ENCODE measurements around the gene ALK.

ALK gene

DNA sequence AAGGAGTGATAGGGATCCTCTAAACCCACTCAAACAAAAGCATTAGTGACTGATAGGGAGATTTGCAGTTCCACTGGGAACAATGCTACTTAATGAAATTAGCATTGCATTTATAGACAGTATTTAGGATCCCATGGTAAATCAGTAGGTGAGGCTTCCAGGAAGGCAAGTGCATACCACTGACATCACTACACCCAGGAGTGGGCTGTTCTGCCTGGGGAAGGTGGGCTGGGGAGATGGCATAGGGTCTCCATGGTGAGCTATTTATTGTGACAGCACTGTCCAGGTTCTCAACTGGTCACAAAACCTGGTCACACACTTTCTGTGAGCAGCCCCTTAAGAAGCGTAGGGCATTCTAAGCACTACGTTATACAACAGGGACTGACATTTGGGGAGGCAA, 262.2 kb downstream of the ALK start:
- H3K27ac ChIP-seq (ENCODE audit: extremely low read depth, low read depth, low read length), result no peak overlapping the region
- ChIA-PET CTCF (no interaction called here), POLR2A (no interaction called here)
- H3K9me3 ChIP-seq (ENCODE audit: control insufficient read depth, insufficient read depth, low read depth, low read length), result no peaks in the 10 kb centered on the region
- no peak overlapping the region for H3K4me3 ChIP-seq (ENCODE audit: low read depth, low read length)
- H3K4me1 ChIP-seq (ENCODE audit: control insufficient read depth, insufficient read depth, low read length), result no peaks in the 10 kb centered on the region
- TF ChIP-seq ZNF2 (tag by site-specific recombination; IDR thresholded peaks at IDR 0.05) (no peak), ZNF10 (tag by site-specific recombination; IDR thresholded peaks at IDR 0.05) (no peak), ZNF148 (tag by site-specific recombination; IDR thresholded peaks at IDR 0.05; ENCODE audit: borderline replicate concordance) (no peak), ZNF544 (tag by site-specific recombination; IDR thresholded peaks at IDR 0.05) (no peak)
- no peaks in the 10 kb centered on the region for H3K36me3 ChIP-seq (ENCODE audit: control insufficient read depth in 2 of 2, insufficient read depth in 1 of 2, low read length in 2 of 2)

GRCh38 chr2:29657674-29658073, 263.7 kb downstream of the ALK start:
- Histone ChIP-seq H3K4me3 (ENCODE audit: low read depth, low read length) (no peak overlapping the region), H3K9me3 (ENCODE audit: control insufficient read depth, insufficient read depth, low read depth, low read length) (no peaks in the 10 kb centered on the region), H3K27ac (ENCODE audit: extremely low read depth, low read depth, low read length) (no peak overlapping the region), H3K4me1 (ENCODE audit: control insufficient read depth, insufficient read depth, low read length) (no peaks in the 10 kb centered on the region), H3K36me3 (ENCODE audit: control insufficient read depth in 2 of 2, insufficient read depth in 1 of 2, low read length in 2 of 2) (no peaks in the 10 kb centered on the region)
- no peak for TF ChIP-seq ZNF155 (tag by site-specific recombination; IDR thresholded peaks at IDR 0.05)
- TF ChIP-seq ZBTB21 (tag by site-specific recombination; IDR thresholded peaks at IDR 0.05), result no peak
- TF ChIP-seq, protein P1, sequence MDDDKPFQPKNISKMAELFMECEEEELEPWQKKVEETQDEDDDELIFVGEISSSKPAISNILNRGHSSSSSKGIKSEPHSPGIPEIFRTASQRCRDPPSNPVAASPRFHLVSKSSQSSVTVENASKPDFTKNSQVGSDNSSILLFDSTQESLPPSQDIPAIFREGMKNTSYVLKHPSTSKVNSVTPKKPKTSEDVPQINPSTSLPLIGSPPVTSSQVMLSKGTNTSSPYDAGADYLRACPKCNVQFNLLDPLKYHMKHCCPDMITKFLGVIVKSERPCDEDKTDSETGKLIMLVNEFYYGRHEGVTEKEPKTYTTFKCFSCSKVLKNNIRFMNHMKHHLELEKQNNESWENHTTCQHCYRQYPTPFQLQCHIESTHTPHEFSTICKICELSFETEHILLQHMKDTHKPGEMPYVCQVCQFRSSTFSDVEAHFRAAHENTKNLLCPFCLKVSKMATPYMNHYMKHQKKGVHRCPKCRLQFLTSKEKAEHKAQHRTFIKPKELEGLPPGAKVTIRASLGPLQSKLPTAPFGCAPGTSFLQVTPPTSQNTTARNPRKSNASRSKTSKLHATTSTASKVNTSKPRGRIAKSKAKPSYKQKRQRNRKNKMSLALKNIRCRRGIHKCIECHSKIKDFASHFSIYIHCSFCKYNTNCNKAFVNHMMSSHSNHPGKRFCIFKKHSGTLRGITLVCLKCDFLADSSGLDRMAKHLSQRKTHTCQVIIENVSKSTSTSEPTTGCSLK (tag by site-specific recombination; IDR thresholded peaks at IDR 0.05), result no peak
- no peak for TF ChIP-seq ZNF791 (tag by site-specific recombination; IDR thresholded peaks at IDR 0.05)
- TF ChIP-seq SCRT2 (tag by site-specific recombination; IDR thresholded peaks at IDR 0.05), result no peak
- no peak for TF ChIP-seq GFI1B (tag by site-specific recombination; IDR thresholded peaks at IDR 0.05)
- TF ChIP-seq ZBTB17 (tag by site-specific recombination; IDR thresholded peaks at IDR 0.05), result no peak
- no peak for TF ChIP-seq ZNF510 (tag by site-specific recombination; IDR thresholded peaks at IDR 0.05; ENCODE audit: insufficient replicate concordance)
- no peak for TF ChIP-seq ZNF248 (tag by site-specific recombination; IDR thresholded peaks at IDR 0.05)
- TF ChIP-seq ZNF548 (tag by site-specific recombination; IDR thresholded peaks at IDR 0.05), result no peak
- no peak for TF ChIP-seq BCL6B (tag by site-specific recombination; IDR thresholded peaks at IDR 0.05)
- no peak for TF ChIP-seq ZSCAN4 (tag by site-specific recombination; IDR thresholded peaks at IDR 0.05)
- TF ChIP-seq ZBTB8A (tag by site-specific recombination; IDR thresholded peaks at IDR 0.05), result no peak
- TF ChIP-seq, protein P2, sequence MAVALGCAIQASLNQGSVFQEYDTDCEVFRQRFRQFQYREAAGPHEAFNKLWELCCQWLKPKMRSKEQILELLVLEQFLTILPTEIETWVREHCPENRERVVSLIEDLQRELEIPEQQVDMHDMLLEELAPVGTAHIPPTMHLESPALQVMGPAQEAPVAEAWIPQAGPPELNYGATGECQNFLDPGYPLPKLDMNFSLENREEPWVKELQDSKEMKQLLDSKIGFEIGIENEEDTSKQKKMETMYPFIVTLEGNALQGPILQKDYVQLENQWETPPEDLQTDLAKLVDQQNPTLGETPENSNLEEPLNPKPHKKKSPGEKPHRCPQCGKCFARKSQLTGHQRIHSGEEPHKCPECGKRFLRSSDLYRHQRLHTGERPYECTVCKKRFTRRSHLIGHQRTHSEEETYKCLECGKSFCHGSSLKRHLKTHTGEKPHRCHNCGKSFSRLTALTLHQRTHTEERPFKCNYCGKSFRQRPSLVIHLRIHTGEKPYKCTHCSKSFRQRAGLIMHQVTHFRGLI (tag by site-specific recombination; IDR thresholded peaks at IDR 0.05), result no peak
- TF ChIP-seq ZNF654 (tag by site-specific recombination; IDR thresholded peaks at IDR 0.05; ENCODE audit: low read depth), result no peak
- POLR2A ChIA-PET, result no interaction called here
- CTCF ChIA-PET, result interaction anchor here (0.7 kb wide), 1 partner anchor 349 kb away, joined by 3 read pairs; no protein-coding TSS in a partner anchor

All from HEK293 (cell line).